Activated T-cell treated with anti-CD3 and anti-CD28 coated beads for 48 hours (primary cell): ENCODE measurements around the gene RBM28.
"Not testable (repeated sequence)": the region's sequence is repeated elsewhere in the genome, so short reads cannot be mapped to it uniquely, and the experiment has no call there.

Experiments used
- DNase-seq: peaks from one replicate; pipeline ENCODE4 v3.0.0-alpha.2; 2020; ENCODE audit warnings: low read depth

The RBM28 gene

DNA sequence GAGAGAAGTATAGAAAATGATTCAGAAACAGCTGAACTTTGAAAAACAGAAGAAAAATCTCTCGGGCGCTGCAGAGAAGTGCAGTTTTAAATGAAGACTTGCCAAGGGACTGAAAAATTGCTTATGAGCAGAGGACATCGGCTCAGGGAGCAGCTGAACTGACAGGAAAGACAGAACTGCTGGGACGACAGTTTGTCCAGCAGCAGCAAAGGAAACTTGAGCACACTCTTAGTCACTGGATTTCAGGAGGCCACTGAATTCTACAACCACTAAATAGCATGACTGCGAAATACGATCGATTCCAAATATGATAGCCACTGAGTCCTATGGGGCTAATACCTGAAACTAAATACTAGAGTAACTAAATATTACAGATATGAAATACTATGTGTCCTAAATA is 59.6 kb downstream of the RBM28 start:
- no peak for DNase-seq

DNA sequence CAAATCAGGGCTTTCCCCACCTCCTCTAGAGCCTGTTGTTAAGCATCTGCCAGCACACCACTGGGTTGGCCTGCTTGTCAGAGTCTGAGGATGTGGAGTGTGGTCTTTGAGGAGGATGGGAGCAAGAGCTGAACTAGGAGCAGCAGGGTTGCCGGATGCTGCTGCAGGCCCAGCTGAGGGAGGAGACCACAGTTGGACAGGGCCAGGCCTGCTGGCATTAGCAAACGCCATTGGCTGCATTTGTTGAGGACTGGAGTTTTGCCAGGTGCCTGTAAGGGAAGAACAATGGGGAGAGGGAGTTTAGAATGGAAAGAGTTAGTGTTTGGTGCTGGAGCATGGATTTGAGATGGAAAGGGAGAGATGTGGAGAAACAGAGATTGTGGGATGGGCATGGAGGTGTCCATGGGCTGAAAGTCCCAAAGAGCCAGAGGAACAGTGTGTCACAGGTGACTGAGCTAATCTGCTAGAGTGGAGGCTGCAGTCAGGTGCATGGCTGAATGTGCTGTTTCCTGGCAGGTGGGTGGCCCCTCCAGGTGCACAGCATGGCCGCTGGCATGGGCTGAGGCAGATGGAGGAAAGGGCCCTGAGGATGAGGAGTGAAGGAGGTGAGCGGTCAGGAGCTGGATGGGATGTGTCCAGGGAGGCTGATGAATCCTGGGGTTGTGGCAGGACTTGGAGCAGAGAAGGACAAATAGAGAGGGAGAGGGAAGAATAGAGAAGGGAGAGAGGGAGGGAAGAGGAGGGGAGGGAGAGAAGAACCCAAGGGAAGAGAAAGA is 61.9 kb downstream of the RBM28 start:
- DNase-seq = no peak

DNA sequence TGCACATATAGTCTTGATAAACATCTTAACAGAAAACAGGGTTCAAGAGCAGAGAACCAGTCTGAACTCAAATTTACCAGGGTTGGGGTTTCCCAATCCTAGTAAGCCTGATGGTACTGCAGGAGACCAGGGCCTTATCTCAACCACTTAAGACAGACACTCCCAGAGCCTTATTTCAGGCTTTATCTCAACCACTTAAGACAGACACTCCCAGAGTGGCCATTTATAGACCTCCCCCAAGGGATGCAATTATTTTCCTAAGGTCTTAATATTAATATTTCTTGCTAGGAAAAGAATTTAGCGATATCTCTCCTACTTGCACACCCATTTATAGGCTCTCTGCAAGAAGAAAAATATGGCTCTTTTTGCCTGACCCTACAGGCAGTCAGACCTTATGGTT is 63.3 kb downstream of the RBM28 start:
- not testable (repeated sequence) for DNase-seq

DNA sequence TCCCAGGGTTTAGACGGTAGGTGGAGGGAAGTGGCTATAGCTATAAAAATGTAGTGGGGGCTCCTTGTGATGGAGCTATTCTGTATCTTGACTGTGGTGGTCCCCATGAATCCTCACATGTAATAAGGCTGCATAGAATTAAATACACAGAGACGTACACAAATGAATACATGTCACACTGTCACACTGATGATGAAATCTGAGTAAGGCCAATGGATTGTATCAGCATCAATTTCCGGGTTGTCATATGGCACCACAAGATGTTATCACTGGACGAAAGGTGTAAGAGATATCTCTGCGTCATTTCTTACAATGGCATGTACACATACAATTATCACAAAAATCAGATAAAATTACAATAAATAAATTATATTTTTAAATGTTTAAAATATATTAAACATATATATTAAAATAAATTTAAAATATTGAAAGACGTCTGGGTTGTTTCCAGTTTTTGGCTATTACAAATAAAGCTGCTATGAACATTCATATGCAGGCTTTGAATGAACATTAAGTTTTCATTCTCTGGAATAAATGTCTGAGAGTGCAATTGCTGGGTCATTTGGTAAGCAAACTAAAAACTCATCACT is 64.5 kb downstream of the RBM28 start:
- DNase-seq = no peak

DNA sequence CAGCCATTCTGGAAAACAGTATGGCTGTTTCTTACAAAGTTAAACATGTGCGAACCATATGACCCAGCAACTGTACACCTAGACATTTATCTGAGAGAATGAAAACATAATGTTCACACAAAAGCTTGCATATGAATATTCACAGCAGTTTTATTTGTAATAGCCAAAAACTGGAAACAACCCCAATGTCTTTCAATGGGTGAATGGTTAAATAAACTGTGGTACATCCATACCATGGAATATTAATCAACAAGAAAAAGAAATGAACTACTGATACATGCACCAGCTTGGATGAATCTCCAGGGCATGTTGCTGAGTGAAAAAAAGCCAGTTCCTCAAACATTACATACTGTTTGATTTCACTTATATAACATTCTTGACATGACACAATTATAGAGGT is 65.3 kb downstream of the RBM28 start:
- DNase-seq = no peak

DNA sequence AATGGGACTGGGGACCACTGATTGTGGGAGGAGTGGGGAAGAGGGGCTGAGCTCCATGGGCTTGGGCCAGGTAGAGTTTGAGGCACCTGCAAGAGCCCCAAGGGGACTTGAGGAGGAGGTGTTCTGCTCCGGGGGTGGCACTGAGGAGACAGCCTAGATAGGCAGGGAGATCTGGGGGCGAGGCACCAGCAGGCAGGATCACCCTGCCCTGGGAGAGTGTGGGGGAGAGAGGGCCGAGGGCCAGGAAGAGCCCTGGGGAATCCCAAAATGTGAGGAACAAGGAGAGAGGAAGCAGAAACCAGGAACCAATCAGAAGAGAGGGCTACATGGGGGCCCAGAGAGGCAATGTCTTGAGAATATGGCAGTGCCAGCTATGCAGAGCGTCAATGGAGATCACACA is 68.0 kb downstream of the RBM28 start:
- no peak for DNase-seq

DNA sequence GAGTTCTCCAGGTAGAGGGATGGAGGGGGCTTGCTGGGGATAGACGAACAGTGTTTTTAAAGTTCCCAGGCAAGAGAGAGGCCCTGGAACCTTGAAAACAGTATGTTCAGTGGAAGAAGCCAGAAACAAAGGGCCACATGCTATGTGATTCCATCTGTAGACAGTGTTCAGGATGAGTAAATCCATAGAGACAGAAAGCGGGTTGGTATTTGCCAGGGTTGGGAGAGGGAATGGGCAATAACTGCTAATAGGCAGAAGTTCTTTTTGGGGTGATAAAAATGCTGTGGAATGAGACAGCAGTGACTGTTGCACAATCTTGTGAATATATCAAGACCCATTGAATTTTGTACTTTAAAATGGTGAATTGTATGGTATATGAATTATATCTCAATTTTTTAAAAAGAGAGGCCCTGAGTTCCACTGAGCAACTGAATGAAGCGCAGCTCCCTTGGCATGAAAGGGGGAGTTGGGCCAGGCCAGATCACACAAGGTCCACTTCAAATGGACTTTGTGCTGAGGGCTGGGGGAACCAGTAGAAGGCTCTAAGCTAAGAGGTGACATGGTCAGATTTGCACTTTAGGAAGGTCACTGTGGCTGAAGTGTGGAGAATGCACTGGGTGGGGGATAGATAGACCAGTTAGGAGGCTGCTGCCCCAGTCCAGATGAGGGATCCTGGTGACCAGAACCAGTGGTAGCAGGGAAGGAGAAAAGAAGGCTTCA is 68.7 kb downstream of the RBM28 start:
- DNase-seq = no peak

DNA sequence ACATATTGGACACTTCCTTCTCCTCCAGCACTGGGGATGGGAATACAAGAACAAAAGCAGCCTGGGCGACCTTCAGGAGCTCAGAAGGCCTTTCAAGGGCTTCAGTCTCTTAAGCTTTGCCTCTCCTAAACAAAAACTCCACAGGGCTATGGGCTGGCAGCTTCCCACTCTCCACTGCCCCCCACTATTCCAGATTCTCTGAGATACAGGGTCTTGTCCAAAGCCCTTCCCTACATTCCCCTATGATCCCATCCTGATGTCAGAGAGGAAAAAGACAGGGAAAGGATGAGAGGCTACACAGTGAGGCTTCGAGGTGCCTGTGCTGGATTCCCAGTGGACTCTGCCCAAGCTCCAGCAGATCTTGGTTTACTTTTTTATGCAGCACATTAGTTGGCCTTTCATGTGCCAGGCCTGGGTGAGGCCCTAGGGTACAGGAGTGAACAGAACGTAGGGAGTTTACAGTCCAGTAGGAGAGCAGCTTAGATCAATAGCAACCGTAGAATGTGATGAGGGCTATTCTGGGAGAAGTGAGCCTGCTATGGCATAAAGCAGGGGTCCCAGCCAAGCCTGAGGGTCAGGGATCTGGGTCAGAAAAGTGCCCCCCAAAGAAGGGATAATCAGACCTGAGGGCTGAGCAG is 69.3 kb downstream of the RBM28 start:
- no peak for DNase-seq

DNA sequence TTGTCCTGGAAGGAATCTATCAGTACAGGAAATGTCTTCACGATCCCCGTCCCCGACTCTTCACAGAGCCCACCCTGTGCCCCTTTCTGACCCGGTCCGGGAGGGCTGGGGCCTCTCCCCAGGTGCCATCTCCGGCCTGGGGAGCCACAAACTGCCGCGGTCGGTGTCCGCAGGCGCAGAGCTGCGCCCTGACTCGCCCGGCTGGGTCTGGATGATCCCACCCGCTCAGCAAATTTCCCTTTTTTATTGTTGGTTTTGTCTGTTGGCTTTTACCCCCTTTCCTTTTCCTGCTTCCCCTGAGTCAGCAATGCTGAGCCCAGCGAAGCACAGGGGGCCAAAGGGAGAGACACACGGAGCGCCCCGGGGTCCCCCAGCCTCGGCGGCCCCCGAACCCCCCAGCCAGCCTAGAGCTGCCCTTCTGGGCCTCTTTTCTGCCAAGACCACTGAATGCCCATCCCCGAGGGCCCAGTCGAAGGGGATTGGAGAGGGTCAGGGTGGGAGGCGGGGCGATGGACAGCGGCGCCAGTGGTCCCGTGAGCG is 71.7 kb downstream of the RBM28 start:
- no peak for DNase-seq

DNA sequence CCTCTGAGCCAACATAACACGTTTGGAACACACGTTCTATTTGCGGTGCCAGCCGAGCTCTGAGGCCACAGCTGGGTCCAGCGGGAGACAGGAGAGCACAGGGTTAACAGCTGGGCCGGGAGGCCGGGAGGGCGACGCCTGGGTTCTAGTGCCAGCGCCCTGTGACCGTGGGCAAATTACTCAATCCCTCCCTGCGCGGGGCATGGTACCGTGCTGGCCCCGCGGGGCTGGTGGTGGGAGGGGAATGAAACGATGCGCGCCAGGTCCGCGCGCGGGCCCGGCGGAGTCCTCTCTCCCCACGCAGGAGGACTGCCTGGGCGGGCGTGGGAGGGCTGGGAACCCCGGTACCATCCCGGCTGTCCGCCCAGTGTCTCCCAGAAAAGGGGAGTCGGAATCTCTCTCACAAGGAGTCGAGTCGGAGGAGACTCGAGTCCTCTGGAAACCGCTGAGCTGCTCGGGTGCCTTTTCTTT is 72.2 kb downstream of the RBM28 start:
- no peak for DNase-seq

DNA sequence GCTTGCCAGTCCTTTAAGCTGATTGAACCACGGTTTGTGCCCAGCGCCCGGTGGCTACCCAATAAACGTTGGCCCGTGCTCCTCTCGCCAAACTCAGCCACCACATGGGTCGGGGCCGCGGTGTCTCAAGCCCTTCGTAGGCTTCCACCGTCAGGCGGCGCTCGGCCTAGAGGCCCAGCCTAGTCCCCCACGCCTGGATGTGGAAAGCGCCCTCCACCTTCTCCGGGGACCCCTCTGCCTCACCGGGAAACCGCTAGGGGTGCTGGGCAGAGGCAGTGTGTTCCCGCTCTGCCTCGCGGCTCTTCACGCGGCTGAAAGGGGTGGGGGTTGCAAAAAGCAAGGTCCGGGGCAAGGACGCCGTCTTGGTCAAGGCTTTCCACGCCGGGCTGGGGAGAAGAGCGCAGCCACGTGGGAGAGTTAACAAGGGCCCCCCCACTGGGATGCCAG is 72.9 kb downstream of the RBM28 start:
- no peak for DNase-seq

DNA sequence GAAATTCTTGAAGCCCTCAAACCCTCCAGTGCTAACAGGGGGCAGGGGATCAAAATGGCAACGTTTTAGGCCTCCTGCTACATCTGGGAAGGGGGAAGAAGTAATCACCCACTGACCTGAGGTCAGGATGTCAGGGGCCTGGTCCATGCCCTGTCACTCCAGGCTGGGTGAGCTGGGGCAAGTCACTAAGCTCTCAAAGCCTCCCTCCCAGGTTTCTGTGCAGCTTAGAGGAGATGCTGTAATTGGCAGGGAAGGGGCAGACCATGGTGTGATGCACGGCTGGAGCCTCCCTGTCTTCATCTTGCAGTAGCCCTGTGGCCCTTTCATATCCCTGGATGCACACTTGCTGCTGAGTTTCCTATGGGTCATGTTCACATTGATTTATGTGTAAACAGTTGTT is 75.5 kb downstream of the RBM28 start:
- no peak for DNase-seq

DNA sequence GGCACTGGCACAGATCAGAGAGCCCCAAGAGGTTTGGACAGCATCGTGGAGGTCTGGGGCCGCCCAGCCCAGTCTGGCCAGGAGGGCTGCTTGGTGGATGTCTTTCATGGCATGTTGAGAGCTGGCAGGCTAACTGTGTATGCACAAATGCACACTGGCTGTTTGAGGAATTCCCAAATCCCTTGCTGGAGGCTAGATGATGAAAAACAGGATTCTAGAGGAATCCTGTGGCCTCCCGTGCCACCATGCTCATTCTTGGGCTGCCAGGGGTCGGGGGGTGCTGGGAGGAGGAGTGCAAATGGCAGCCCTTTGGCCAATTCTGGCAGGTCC is 76.1 kb downstream of the RBM28 start:
- DNase-seq = no peak

DNA sequence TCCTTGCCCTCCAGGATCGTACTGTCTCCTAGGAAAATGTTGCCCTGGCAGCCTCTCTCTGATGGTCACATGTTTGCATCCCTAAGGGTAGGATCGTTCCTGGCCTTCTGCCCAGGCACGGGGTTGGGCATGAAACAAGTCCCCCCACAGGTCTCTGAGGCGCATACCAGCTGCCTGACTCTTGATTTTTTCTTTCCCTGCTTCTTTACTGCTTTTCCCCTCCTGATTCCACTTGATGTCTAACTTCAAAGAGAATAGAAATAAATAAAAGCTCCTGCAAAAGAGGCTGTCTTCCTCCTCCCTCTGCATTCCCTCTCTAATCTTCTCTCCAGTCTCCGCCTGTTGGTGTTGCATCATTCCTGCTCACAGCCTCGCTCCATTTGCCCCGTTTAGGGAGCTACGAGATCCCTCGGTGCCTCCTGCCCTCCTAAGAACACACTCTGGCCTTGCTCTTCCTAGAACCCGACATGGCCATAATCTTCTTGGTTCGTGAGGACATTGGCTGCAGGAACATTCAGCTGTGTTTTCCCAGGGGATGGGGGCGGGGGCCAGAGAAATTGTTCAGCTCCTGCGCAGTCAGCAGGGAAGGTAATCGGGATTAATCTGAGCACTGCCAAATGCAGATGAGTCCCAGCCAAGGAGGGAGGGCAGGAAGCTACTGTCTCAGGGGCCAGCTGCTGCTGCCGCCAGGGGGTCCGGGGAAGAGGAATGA is 76.7 kb downstream of the RBM28 start:
- DNase-seq = no peak

DNA sequence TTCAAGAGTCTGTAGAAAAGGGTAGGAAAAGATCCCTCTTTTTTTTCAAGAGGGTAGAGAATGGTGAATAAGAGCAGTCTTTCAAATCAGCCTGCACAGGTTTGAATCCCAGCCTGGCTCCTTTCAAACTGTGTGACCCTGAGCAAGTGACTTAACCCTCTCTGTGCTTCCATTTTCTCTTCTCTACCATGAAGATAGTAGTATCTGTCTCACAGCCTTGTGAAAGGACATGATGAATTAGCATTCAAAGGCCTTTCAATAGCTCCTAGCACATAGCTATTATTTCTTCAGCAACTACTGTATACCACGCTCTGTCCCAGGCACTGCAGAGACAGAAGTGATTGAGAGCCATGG is 77.2 kb downstream of the RBM28 start:
- no peak for DNase-seq

DNA sequence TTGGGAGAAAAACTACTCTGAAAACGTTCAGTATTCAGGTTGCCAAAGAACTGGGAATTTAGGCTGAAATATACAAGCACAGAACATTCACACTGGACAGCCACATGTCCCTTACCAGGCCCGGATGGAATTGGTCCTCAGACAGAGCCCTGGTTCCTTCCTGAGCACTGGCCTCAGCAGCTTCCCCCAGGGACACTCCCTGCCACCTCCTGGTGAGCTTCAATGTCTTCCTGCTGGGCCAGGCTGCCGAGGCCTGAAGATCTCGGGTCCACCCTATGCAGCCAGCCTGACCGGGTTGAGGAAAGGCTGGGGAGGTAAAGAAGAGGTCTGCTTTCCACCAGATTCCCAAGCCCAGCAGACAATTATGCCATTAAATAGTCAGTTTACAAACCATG is 77.8 kb downstream of the RBM28 start:
- DNase-seq = no peak

DNA sequence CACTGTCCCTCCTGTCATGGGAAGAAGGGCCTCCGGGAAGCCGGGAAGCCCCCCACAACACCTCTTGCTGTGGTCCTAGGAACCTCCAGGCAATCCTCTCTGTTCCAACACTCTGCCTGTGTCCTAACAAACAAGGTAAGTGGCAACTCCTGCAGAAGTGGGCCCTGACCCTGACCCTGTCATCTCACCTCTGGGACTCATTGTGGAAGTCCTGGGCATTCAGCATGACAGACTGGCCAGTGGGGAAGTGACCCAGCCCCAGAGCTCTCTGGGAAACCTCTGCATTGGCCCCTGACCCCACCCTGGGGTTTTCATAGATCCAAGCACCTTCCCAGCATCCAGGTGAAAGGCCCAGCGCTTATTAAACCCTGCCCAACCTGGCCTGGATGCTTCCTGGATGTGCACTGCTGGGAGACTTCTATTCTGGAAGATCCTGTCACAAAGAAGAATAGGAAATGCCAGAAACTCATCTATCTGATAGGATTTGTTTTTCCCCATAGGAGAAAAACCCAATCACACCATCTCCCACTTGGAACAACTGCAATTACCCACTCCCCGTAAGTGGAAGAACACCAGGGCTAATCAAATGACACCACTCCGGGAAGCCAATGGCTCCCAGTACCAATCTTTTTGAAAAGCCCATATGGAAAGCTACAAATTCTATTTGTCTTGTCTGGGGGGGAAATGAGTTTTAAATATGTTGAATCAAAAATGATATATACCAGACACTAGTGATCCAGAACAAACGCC is 78.4 kb downstream of the RBM28 start:
- DNase-seq = no peak

DNA sequence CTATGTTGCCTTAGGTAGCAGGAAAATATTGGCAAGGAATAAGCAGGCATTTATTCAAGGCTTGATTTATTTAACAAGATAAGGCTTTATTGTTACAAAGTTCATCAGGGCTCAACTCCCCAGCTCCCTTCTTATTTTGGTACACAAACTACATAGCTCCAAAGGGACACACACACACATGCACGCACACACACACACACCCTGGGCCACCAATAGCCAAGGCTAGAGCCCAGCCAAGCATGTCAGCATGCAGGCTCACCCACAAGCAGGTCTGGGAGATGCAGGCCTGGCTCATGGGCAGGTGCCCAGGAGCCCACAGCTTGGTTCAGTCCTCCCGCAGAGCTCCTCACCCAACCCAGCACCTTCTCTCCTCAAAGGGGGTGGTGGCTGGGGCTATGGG is 79.2 kb downstream of the RBM28 start:
- DNase-seq = no peak

DNA sequence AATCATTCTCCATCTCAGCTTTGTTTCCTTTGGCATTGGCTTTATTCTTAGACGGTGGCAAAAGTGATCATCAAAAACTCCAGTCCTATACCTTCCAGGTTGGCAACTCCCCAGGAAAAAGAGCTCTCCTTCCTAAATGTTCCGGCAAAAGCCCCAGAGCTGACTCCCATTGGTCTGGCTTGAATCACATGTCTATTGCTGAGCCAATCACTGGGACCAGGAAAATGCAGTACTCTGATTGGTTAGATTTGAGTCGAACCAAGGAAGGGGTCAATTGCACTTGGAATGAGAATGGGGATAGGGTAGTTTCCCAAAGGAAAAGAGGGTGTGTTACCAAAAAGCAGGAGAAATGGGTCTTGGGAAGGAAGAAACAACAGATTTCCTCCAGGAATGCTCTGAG is 80.3 kb downstream of the RBM28 start:
- DNase-seq = no peak

DNA sequence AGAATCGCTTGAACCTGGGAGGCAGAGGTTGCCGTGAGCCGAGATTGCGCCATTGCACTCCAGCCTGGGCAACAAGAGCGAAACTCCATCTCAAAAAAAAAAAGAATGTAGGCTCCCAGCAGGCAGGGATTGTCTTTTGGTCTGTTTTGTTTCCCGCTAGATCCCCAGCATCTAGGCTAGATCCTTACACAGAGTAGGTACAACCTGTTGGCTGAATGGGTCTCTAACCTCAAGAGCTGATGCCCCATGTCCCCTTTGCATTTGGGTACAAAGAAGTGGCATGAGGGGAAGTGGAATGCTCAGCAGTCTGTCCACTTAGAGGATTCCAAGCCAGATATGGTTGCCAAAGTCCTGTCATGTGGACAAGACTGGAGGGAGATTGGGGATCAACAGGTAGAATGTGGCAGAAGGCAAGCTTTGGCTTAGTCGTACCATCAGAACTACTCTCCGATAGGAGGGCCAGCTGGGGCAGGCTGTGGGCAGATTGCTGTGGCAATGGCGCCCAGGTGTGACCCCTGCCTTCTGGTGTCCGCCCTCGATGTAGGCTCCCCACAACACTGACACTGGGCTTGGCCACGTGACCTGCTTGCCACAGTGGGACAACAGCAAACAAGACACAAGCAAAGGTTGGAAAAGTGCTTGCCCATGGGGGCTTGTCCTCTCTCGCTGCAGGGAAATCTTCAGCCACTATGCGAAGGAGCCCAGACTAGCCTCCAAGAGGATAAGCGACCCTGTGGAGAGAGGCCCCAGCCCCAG is 81.3 kb downstream of the RBM28 start:
- no peak for DNase-seq
